ENCODE measurements around the gene PLA2R1. TPM values are rescaled to one million over a fixed set of nuclear protein-coding genes. Genes with fewer than 3 reads are reported as not detected.

The PLA2R1 gene
- total and polyA plus RNA-seq, 10 of the 15 experiments (the other 5 are each of a cell fraction or from before 2014, with no cell fraction given), result 0.01 to 0.05 (median 0.02) TPM; not detected in 6

- Histone ChIP-seq H2AFZ (ENCODE audit: control insufficient read depth, low read depth, low read length) (peak overlapping the region; percentile 55), H3K9ac (ENCODE audit: control insufficient read depth, insufficient read depth, low read length) (peak overlapping the region; percentile 79), H4K20me1 (ENCODE audit: control insufficient read depth, insufficient read depth) (no peaks in the 10 kb centered on the region), H3K36me3 (ENCODE audit: control insufficient read depth in 2 of 2, insufficient read depth in 2 of 2, low read length in 1 of 2) (peaks cover 0 to 10% of the 10 kb centered on the region in 2 experiments; a peak in 2 of 4 replicates), H3K4me2 (ENCODE audit: control insufficient read depth, insufficient read depth) (peak overlapping the region; percentile 94), H3K27ac (ENCODE audit: control insufficient read depth, insufficient read depth) (peak overlapping the region; percentile 83), H3K4me3 (peak overlapping the region; percentile 94), H3K9me3 (replicated peaks; ENCODE audit: control insufficient read depth, insufficient read depth, low read length) (no peaks in the 10 kb centered on the region), H3K4me1 (ENCODE audit: control insufficient read depth, insufficient read depth, low read length) (peaks cover 33% of the 10 kb centered on the region), H3K79me2 (ENCODE audit: control insufficient read depth, insufficient read depth, low read length) (peaks cover 57% of the 10 kb centered on the region), H3K27me3 (replicated peaks in 1 of 2; ENCODE audit: control insufficient read depth in 2 of 2, insufficient read depth in 2 of 2, low read length in 1 of 2) (no peaks in the 10 kb centered on the region)
- TF ChIP-seq SMAD5 (IDR thresholded peaks at IDR 0.05; ENCODE audit: low read depth) (peak; percentile 64; the same call in 1 of the 2 replicates), ZNF687 (IDR thresholded peaks at IDR 0.05) (peak; percentile 40; the same call in 1 of the 2 replicates), RFX5 (IDR thresholded peaks at IDR 0.05; ENCODE audit: low read depth, low read length) (no peak), TAF1 (IDR thresholded peaks at IDR 0.05; ENCODE audit: borderline replicate concordance, low read depth, low read length) (0 out of 2 replicates have a peak, but pooled peaks have one; percentile 26), RCOR1 (conservative IDR thresholded peaks at IDR 0.05; ENCODE audit: low read depth, low read length) (0 out of 2 replicates have a peak, but pooled peaks have one; percentile 1), LARP7 (IDR thresholded peaks at IDR 0.05) (no peak), BCL11A (IDR thresholded peaks at IDR 0.05; ENCODE audit: low read depth, low read length) (no peak), POLR2AphosphoS5 (IDR thresholded peaks at IDR 0.05; ENCODE audit: low read length) (peak; percentile 45; the same call in 1 of the 2 replicates), POLR2A (IDR thresholded peaks at IDR 0.05; ENCODE audit: low read depth, low read length) (peak; percentile 59), GATAD2B (conservative IDR thresholded peaks at IDR 0.05; ENCODE audit: low read depth) (no peak), BHLHE40 (IDR thresholded peaks at IDR 0.05; ENCODE audit: borderline replicate concordance in 1 of 2, low read depth in 2 of 2, low read length in 1 of 2) (0 out of 4 replicates have a peak, but pooled peaks of 1 of the 2 experiments have one; percentile 9), SIN3A (IDR thresholded peaks at IDR 0.05; ENCODE audit: low read depth, low read length) (peak; percentile 55; the same call in 1 of the 2 replicates)
- TF ChIP-seq, protein P1, sequence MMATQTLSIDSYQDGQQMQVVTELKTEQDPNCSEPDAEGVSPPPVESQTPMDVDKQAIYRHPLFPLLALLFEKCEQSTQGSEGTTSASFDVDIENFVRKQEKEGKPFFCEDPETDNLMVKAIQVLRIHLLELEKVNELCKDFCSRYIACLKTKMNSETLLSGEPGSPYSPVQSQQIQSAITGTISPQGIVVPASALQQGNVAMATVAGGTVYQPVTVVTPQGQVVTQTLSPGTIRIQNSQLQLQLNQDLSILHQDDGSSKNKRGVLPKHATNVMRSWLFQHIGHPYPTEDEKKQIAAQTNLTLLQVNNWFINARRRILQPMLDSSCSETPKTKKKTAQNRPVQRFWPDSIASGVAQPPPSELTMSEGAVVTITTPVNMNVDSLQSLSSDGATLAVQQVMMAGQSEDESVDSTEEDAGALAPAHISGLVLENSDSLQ (IDR thresholded peaks at IDR 0.05), result peak; percentile 64
- SMC1A ChIA-PET (ENCODE audit: uncharacterized antibody, unreplicated experiment), result interaction anchor here (46.3 to 51.7 kb wide), 2 partner anchors 2 to 16 kb away, joined by 1536 read pairs; partner anchors contain the start of gene LY75
- DNase-seq (ENCODE audit: low read depth, low spot score) (no peak), FAIRE-seq (no peak), ATAC-seq (peak; percentile 55)
- intact Hi-C loops (cut with micrococcal nuclease; ENCODE audit: unreplicated experiment), result loop anchor here (1.0 to 2.0 kb wide), 2 partner anchors 19 to 59 kb away; no protein-coding TSS in a partner anchor
- in situ Hi-C loops (cut with MboI), result no loop called here
- POLR2A ChIA-PET, result interaction anchor here (1.0 to 46.2 kb wide), 5 partner anchors 4 to 191 kb away, joined by 3 to 840 read pairs (median 22); partner anchors contain the start of genes LY75 and MARCHF7
- WGBS (ENCODE audit: insufficient coverage, insufficient replicate concordance, low lambda C conversion rate, missing lambda C conversion rate), result under 1% methylated on average over 17 of the region's 17 CpGs
- CTCF ChIA-PET, result interaction anchor here (0.7 to 22.7 kb wide), 5 partner anchors 11 to 35 kb away, joined by 3 to 335 read pairs (median 4); no protein-coding TSS in a partner anchor
- BruUV-seq (replicated peaks), result no TSS peak
- RAD21 ChIA-PET (ENCODE audit: unreplicated experiment), result interaction anchor here (1.0 to 11.6 kb wide), 8 partner anchors 8 to 36 kb away, joined by 3 to 137 read pairs (median 10); no protein-coding TSS in a partner anchor
Observed at GRCh38 chr2:159903443-159904126, 158.8 kb downstream of the PLA2R1 start.
